HG03135 (cell line): ENCODE measurements around the gene GPR137B.
"Not testable (repeated sequence)": the region's sequence is repeated elsewhere in the genome, so short reads cannot be mapped to it uniquely, and the experiment has no call there.

Experiments used
- ATAC-seq: cut with Tn5 transposase; IDR thresholded peaks from one replicate; pipeline ENCODE4 v1.9.1; 2021; ENCODE audit warnings: mild to moderate bottlenecking, moderate library complexity; ENCODE audit not compliant: unreplicated experiment

Gene GPR137B

GRCh38 chr1:236186471-236186870 lies 44.1 kb downstream of the GPR137B start:
- not testable (repeated sequence) for ATAC-seq

- not testable (repeated sequence) for ATAC-seq
Measured at GRCh38 chr1:236188084-236188483, 45.7 kb downstream of the GPR137B start.

GRCh38 chr1:236193184-236193583 lies 50.8 kb downstream of the GPR137B start:
- no peak for ATAC-seq

- no peak for ATAC-seq
Measured at GRCh38 chr1:236200925-236201324, 58.6 kb downstream of the GPR137B start.

GRCh38 chr1:236201786-236202185 lies 59.4 kb downstream of the GPR137B start:
- ATAC-seq = no peak

GRCh38 chr1:236204039-236204438 lies 61.7 kb downstream of the GPR137B start:
- no peak for ATAC-seq

GRCh38 chr1:236204656-236205055 lies 62.3 kb downstream of the GPR137B start:
- no peak for ATAC-seq

GRCh38 chr1:236206548-236206947 lies 64.2 kb downstream of the GPR137B start:
- no peak for ATAC-seq

- no peak for ATAC-seq
Measured at GRCh38 chr1:236207121-236207520, 64.8 kb downstream of the GPR137B start.

GRCh38 chr1:236207569-236207968 lies 65.2 kb downstream of the GPR137B start:
- ATAC-seq = no peak

- no peak for ATAC-seq
Measured at GRCh38 chr1:236209185-236209584, 66.8 kb downstream of the GPR137B start.

- no peak for ATAC-seq
Measured at GRCh38 chr1:236209713-236210112, 67.4 kb downstream of the GPR137B start.

- no peak for ATAC-seq
Measured at GRCh38 chr1:236211815-236212214, 69.5 kb downstream of the GPR137B start.

GRCh38 chr1:236213534-236213933 lies 71.2 kb downstream of the GPR137B start:
- no peak for ATAC-seq

GRCh38 chr1:236214761-236215160 lies 72.4 kb downstream of the GPR137B start:
- ATAC-seq = no peak

- ATAC-seq = no peak
Measured at GRCh38 chr1:236220473-236220872, 78.1 kb downstream of the GPR137B start.

GRCh38 chr1:236222632-236223031 lies 80.3 kb downstream of the GPR137B start:
- no peak for ATAC-seq

- no peak for ATAC-seq
Measured at GRCh38 chr1:236228411-236228810, 86.1 kb downstream of the GPR137B start.

GRCh38 chr1:236235116-236235515 lies 92.8 kb downstream of the GPR137B start:
- ATAC-seq = no peak

GRCh38 chr1:236239092-236239585 lies 96.8 kb downstream of the GPR137B start:
- no peak for ATAC-seq

- no peak for ATAC-seq
Measured at GRCh38 chr1:236240675-236241074, 98.3 kb downstream of the GPR137B start.

GRCh38 chr1:236242568-236242967 lies 100.2 kb downstream of the GPR137B start:
- no peak for ATAC-seq

GRCh38 chr1:236247286-236247685 lies 104.9 kb downstream of the GPR137B start:
- ATAC-seq = no peak
